ENCODE results near the gene CD83.
"Not testable (repeated sequence)": the region's sequence is repeated elsewhere in the genome, so short reads cannot be mapped to it uniquely, and the experiment has no call there.

CD83 gene

GRCh38 chr6:14117158-14118090, at the start of gene CD83:
Gene CD83 (plus strand): TSS chr6:14117772. CDS start chr6:14117812, 40 bp downstream.
- DNase-seq (ENCODE audit: low spot score): peak; percentile 55

- DNase-seq (ENCODE audit: low spot score): no peak
Observed at GRCh38 chr6:14068133-14068532, 49.4 kb upstream of the CD83 start.

- DNase-seq (ENCODE audit: low spot score): no peak
Observed at GRCh38 chr6:14068623-14069022, 48.9 kb upstream of the CD83 start.

GRCh38 chr6:14070457-14070856, 47.1 kb upstream of the CD83 start:
- DNase-seq (ENCODE audit: low spot score): no peak

- DNase-seq (ENCODE audit: low spot score): no peak
Observed at GRCh38 chr6:14072084-14072483, 45.5 kb upstream of the CD83 start.

- not testable (repeated sequence) for DNase-seq (ENCODE audit: low spot score)
Observed at GRCh38 chr6:14073561-14074354, 43.8 kb upstream of the CD83 start.

GRCh38 chr6:14074476-14075094, 43.0 kb upstream of the CD83 start:
- no peak for DNase-seq (ENCODE audit: low spot score)

GRCh38 chr6:14075095-14075503, 42.5 kb upstream of the CD83 start:
- DNase-seq (ENCODE audit: low spot score): peak; percentile 42

GRCh38 chr6:14077193-14077867, 40.2 kb upstream of the CD83 start:
- no peak for DNase-seq (ENCODE audit: low spot score)

- DNase-seq (ENCODE audit: low spot score): peak; percentile 11
Observed at GRCh38 chr6:14079433-14079832, 38.1 kb upstream of the CD83 start.

GRCh38 chr6:14079971-14080370, 37.6 kb upstream of the CD83 start:
- DNase-seq (ENCODE audit: low spot score): no peak

- DNase-seq (ENCODE audit: low spot score): no peak
Observed at GRCh38 chr6:14081126-14081525, 36.4 kb upstream of the CD83 start.

GRCh38 chr6:14082771-14083170, 34.8 kb upstream of the CD83 start:
- no peak for DNase-seq (ENCODE audit: low spot score)

- no peak for DNase-seq (ENCODE audit: low spot score)
Observed at GRCh38 chr6:14083262-14083661, 34.3 kb upstream of the CD83 start.

- no peak for DNase-seq (ENCODE audit: low spot score)
Observed at GRCh38 chr6:14083751-14084150, 33.8 kb upstream of the CD83 start.

- DNase-seq (ENCODE audit: low spot score): no peak
Observed at GRCh38 chr6:14084388-14084787, 33.2 kb upstream of the CD83 start.

- DNase-seq (ENCODE audit: low spot score): no peak
Observed at GRCh38 chr6:14085176-14085787, 32.3 kb upstream of the CD83 start.

GRCh38 chr6:14086701-14087100, 30.9 kb upstream of the CD83 start:
- no peak for DNase-seq (ENCODE audit: low spot score)

- DNase-seq (ENCODE audit: low spot score): no peak
Observed at GRCh38 chr6:14088600-14089192, 28.9 kb upstream of the CD83 start.

GRCh38 chr6:14089224-14089623, 28.3 kb upstream of the CD83 start:
- DNase-seq (ENCODE audit: low spot score): no peak

- DNase-seq (ENCODE audit: low spot score): no peak
Observed at GRCh38 chr6:14091339-14091978, 26.1 kb upstream of the CD83 start.

All from Ammon's horn (tissue), 1 donor.